PC-3 (cell line): ENCODE results near the gene PLEKHH1. TPM values are rescaled to one million over a fixed set of nuclear protein-coding genes. Genes with fewer than 3 reads are reported as not detected.

Source experiments
- ATAC-seq: fragments of 200-7000 bp; cut with Tn5 transposase; 2 replicates; pipeline ENCODE4 v1.9.1; 2020; ENCODE audit warnings: mild to moderate bottlenecking, moderate library complexity
- BruUV-seq: library from RNA; stranded (reverse); fragments of 400-500 nt; replicated peaks from 2 replicates; lab custom pipeline; 2021; lab: Mats Ljungman, UMichigan
- CTCF ChIA-PET: fragments of 300-600 bp; sonication (Branson Sonifier 250); formaldehyde crosslinking; loops from one replicate; lab custom pipeline; 2022; ENCODE audit warnings: antibody characterized with exemption; lab: Charles Lee
- POLR2A ChIA-PET: fragments of 300-600 bp; sonication (Branson Sonifier 250); formaldehyde crosslinking; loops from one replicate; lab custom pipeline; 2022; ENCODE audit warnings: antibody characterized with exemption; ENCODE audit not compliant: unreplicated experiment; lab: Charles Lee
- DNase-seq: peaks from one replicate; pipeline ENCODE4 v3.0.0-alpha.2; 2015
- H2AFZ ChIP-seq: fragments of 300-600 bp; sonication (generic); 2 replicates; pipeline ENCODE4 v1.6.0; 2016; ENCODE audit warnings: antibody characterized with exemption, low read length
- H3F3A ChIP-seq: fragments of 300-600 bp; sonication (generic); one replicate; pipeline ENCODE4 v1.6.0; 2017; ENCODE audit warnings: antibody characterized with exemption, low read length, control low read depth, mild to moderate bottlenecking; ENCODE audit not compliant: unreplicated experiment
- H3K27ac ChIP-seq: fragments of 300-600 bp; sonication (generic); 2 replicates; pipeline ENCODE4 v1.5.1; 2016; ENCODE audit warnings: mild to moderate bottlenecking, low read length
- H3K27me3 ChIP-seq: fragments of 300-600 bp; sonication (generic); 2 replicates; pipeline ENCODE4 v1.6.1; 2016; ENCODE audit warnings: low read length, mixed read lengths
- H3K36me3 ChIP-seq: fragments of 300-600 bp; sonication (generic); 2 replicates; pipeline ENCODE4 v1.6.1; 2016; ENCODE audit warnings: low read depth, mixed run types, low read length, mixed read lengths
- H3K4me1 ChIP-seq: fragments of 300-600 bp; sonication (generic); 2 replicates; pipeline ENCODE4 v1.5.1; 2016; ENCODE audit warnings: low read length; ENCODE audit not compliant: insufficient read depth
- H3K4me2 ChIP-seq: fragments of 300-600 bp; sonication (generic); 2 replicates; pipeline ENCODE4 v1.6.0; 2016; ENCODE audit warnings: low read length
- H3K4me3 ChIP-seq: fragments of 300-600 bp; sonication (generic); 2 replicates; pipeline ENCODE4 v1.5.1; 2016; ENCODE audit warnings: mild to moderate bottlenecking, low read length, mixed read lengths
- H3K79me2 ChIP-seq: fragments of 300-600 bp; sonication (generic); 2 replicates; pipeline ENCODE4 v1.6.1; 2017; ENCODE audit warnings: low read length, mixed read lengths
- H3K9ac ChIP-seq: fragments of 300-600 bp; sonication (generic); 2 replicates; pipeline ENCODE4 v1.6.0; 2016; ENCODE audit warnings: mild to moderate bottlenecking, low read length
- H3K9me2 ChIP-seq: fragments of 300-600 bp; sonication (generic); replicated peaks from 2 replicates; pipeline ENCODE4 v1.6.1; 2016; ENCODE audit warnings: mixed run types, low read length, mixed read lengths
- H3K9me3 ChIP-seq: fragments of 300-600 bp; sonication (generic); 2 replicates; pipeline ENCODE4 v1.6.1; 2016; ENCODE audit warnings: low read length, mixed read lengths
- H4K20me1 ChIP-seq: fragments of 300-600 bp; sonication (generic); 2 replicates; pipeline ENCODE4 v1.6.1; 2016; ENCODE audit warnings: low read length, mixed read lengths
- CTCF ChIP-seq: fragments of 300-600 bp; sonication (generic); conservative IDR thresholded peaks from 2 replicates; pipeline ENCODE4 v1.5.1; 2017; ENCODE audit warnings: antibody characterized with exemption, low read depth, mild to moderate bottlenecking, low read length
- EZH2 ChIP-seq: fragments of 300-600 bp; sonication (generic); IDR thresholded peaks from one replicate; pipeline ENCODE4 v1.6.1; 2017; ENCODE audit warnings: antibody characterized with exemption, mild to moderate bottlenecking, low read length; ENCODE audit not compliant: unreplicated experiment
- EZH2phosphoT487 ChIP-seq: fragments of 300-600 bp; sonication (generic); IDR thresholded peaks from 2 replicates; pipeline ENCODE4 v1.6.1; 2018; ENCODE audit warnings: mild to moderate bottlenecking, antibody characterized with exemption, low read length, borderline replicate concordance
- intact Hi-C: fragments of 100-400 bp; cut with micrococcal nuclease; formaldehyde crosslinking; loops from 2 replicates; pipeline ENCODE4 v1.9.0; 2023
- total RNA-seq: library from RNA; depleted of rRNA; stranded (reverse); fragments of >200 nt; gene quantifications from 2 replicates; pipeline ENCODE4 v1.2.3, GENCODE V29; 2014

Gene PLEKHH1
- total RNA-seq, 1 experiment from 2014 or later = 11.1 TPM

- no peak for TF ChIP-seq EZH2
- no peak for TF ChIP-seq CTCF
- TF ChIP-seq EZH2phosphoT487 = no peak
- no peaks in the 10 kb centered on the region for H3K36me3 ChIP-seq
- DNase-seq (peak; percentile 30), ATAC-seq (peak; percentile 68)
- peaks cover 8% of the 10 kb centered on the region; the same call in 1 of the 2 replicates for H3K4me1 ChIP-seq
- ChIA-PET POLR2A (no interaction called here), CTCF (no interaction called here)
- peak overlapping the region; percentile 85 for H3K4me2 ChIP-seq
- H3K9me3 ChIP-seq = no peaks in the 10 kb centered on the region
- no peaks in the 10 kb centered on the region for H3K9me2 ChIP-seq
- no peak overlapping the region for H3K9ac ChIP-seq
- peaks cover 11% of the 10 kb centered on the region; the same call in 1 of the 2 replicates for H3K27me3 ChIP-seq
- no peak overlapping the region for H3K27ac ChIP-seq
- no peaks in the 10 kb centered on the region for H3K79me2 ChIP-seq
- H2AFZ ChIP-seq = peak overlapping the region; percentile 79
- H4K20me1 ChIP-seq = no peaks in the 10 kb centered on the region
- no TSS peak for BruUV-seq
- H3F3A ChIP-seq = no peaks in the 10 kb centered on the region
- peak overlapping the region; percentile 83 for H3K4me3 ChIP-seq
- intact Hi-C loops = no loop called here
Measured at GRCh38 chr14:67515386-67516079, 17.6 kb upstream of the PLEKHH1 start.

- CTCF ChIA-PET = interaction anchor here (1.3 to 1.4 kb wide), 2 partner anchors 10 to 55 kb away, joined by 8 to 9 read pairs; no protein-coding TSS in a partner anchor
- no peaks in the 10 kb centered on the region for H3K9me3 ChIP-seq
- intact Hi-C loops = no loop called here
- ATAC-seq = no peak
- no peaks in the 10 kb centered on the region for H3K36me3 ChIP-seq
- POLR2A ChIA-PET = no interaction called here
- no peaks in the 10 kb centered on the region for H3K9me2 ChIP-seq
- no peaks in the 10 kb centered on the region for H4K20me1 ChIP-seq
- no peak overlapping the region for H3K27ac ChIP-seq
- no peak overlapping the region for H3K4me2 ChIP-seq
- peaks cover 17% of the 10 kb centered on the region; the same call in 1 of the 2 replicates for H3K27me3 ChIP-seq
- H3K79me2 ChIP-seq = no peaks in the 10 kb centered on the region
- TF ChIP-seq CTCF (no peak), EZH2phosphoT487 (no peak), EZH2 (no peak)
- H3K4me1 ChIP-seq = peaks cover 8% of the 10 kb centered on the region; the same call in 1 of the 2 replicates
- H3K4me3 ChIP-seq = no peak overlapping the region
- DNase-seq = no peak
- no peak overlapping the region for H2AFZ ChIP-seq
- no peaks in the 10 kb centered on the region for H3F3A ChIP-seq
- no TSS peak for BruUV-seq
- H3K9ac ChIP-seq = no peak overlapping the region
Measured at GRCh38 chr14:67516676-67517075, 16.4 kb upstream of the PLEKHH1 start.

GRCh38 chr14:67517083-67517482 is 16.0 kb upstream of the PLEKHH1 start:
- Histone ChIP-seq H3K9me2 (no peaks in the 10 kb centered on the region), H2AFZ (no peak overlapping the region), H3K27ac (no peak overlapping the region), H3K9ac (no peak overlapping the region), H3K4me1 (peaks cover 8% of the 10 kb centered on the region; the same call in 1 of the 2 replicates), H3K79me2 (no peaks in the 10 kb centered on the region), H3K9me3 (no peaks in the 10 kb centered on the region), H3K4me2 (no peak overlapping the region), H3F3A (no peaks in the 10 kb centered on the region), H3K4me3 (no peak overlapping the region), H4K20me1 (no peaks in the 10 kb centered on the region), H3K36me3 (no peaks in the 10 kb centered on the region), H3K27me3 (peaks cover 18% of the 10 kb centered on the region; the same call in 1 of the 2 replicates)
- ATAC-seq (no peak), DNase-seq (no peak)
- CTCF ChIA-PET = interaction anchor here (0.5 to 1.4 kb wide), 3 partner anchors 10 to 190 kb away, joined by 3 to 9 read pairs (median 8); no protein-coding TSS in a partner anchor
- intact Hi-C loops = no loop called here
- TF ChIP-seq EZH2phosphoT487 = no peak
- TF ChIP-seq EZH2 = no peak
- 0 out of 2 replicates have a peak, but pooled peaks have one; percentile 23 for TF ChIP-seq CTCF
- POLR2A ChIA-PET = no interaction called here
- BruUV-seq = no TSS peak
